Measurements from ENCODE around the gene AVPR2.

AVPR2 gene

DNA sequence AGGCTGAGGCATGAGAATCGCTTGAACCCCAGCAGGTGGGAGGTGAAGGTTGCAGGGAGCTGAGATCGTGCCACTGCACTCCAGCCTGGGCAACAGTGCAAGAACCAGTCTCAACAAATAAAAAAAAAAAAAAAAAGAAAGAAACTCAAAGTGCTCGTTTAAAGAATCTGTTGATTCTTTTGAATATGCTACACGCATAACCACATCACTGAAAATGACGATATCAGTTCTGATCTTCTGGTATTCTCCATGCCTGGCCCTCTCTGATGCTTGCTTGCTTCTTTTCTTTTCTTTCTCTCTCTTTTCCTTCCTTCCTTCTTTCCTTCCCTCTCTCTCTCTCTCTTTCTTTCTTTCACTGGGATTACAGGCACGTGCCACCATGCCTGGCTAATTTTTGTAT lies 7.3 kb downstream of the AVPR2 start:
- no peak for TF ChIP-seq EP300 (IDR thresholded peaks at IDR 0.05; ENCODE audit: borderline replicate concordance)
- TF ChIP-seq NFIC (IDR thresholded peaks at IDR 0.05), result no peak
- no peak for TF ChIP-seq TEAD4 (IDR thresholded peaks at IDR 0.05)
- no peak for TF ChIP-seq REST (IDR thresholded peaks at IDR 0.05; ENCODE audit: low read depth)
- no peak for TF ChIP-seq EGR1 (IDR thresholded peaks at IDR 0.05)
- no peak for TF ChIP-seq TAF1 (IDR thresholded peaks at IDR 0.05; ENCODE audit: low read depth)
- TF ChIP-seq MAX (IDR thresholded peaks at IDR 0.05), result no peak
- TF ChIP-seq CEBPB (IDR thresholded peaks at IDR 0.05), result no peak
- TF ChIP-seq ZBTB7A (IDR thresholded peaks at IDR 0.05; ENCODE audit: low read depth), result no peak
- TF ChIP-seq TCF12 (IDR thresholded peaks at IDR 0.05; ENCODE audit: low read depth), result no peak
- TF ChIP-seq CREB1 (IDR thresholded peaks at IDR 0.05; ENCODE audit: low read depth), result no peak
- TF ChIP-seq RAD21 (IDR thresholded peaks at IDR 0.05; ENCODE audit: low read depth), result no peak
- no peak for TF ChIP-seq FOXM1 (IDR thresholded peaks at IDR 0.05; ENCODE audit: borderline replicate concordance, low read depth)
- TF ChIP-seq USF1 (IDR thresholded peaks at IDR 0.05), result no peak
- TF ChIP-seq YY1 (IDR thresholded peaks at IDR 0.05; ENCODE audit: low read depth), result no peak

DNA sequence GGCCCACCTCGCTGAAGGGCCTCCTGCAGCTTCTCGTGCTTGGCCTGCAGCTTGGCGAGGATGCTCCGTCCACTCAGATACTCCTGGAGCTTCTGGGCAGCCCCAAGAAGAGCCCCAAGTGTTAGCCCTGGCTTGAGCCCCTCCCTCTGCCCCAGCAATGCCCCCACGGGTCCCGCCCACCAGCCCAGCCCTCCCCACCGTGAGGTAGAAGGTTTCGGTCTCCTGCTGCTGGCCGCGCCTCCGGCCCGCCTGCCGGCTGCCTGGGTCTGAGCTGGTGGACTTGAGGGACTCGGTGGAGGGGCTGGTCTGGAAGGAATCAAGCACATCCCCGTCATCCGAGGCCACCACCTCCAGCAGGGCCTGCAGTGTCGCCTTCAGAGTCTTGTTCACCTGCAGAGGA lies 8.7 kb downstream of the AVPR2 start:
- TF ChIP-seq EGR1 (IDR thresholded peaks at IDR 0.05) (no peak), USF1 (IDR thresholded peaks at IDR 0.05) (no peak), CEBPB (IDR thresholded peaks at IDR 0.05) (no peak), NFIC (IDR thresholded peaks at IDR 0.05) (no peak), FOXM1 (IDR thresholded peaks at IDR 0.05; ENCODE audit: borderline replicate concordance, low read depth) (no peak), CREB1 (IDR thresholded peaks at IDR 0.05; ENCODE audit: low read depth) (no peak), EP300 (IDR thresholded peaks at IDR 0.05; ENCODE audit: borderline replicate concordance) (no peak), REST (IDR thresholded peaks at IDR 0.05; ENCODE audit: low read depth) (no peak)

GRCh38 chrX:153913701-153914100 lies 9.2 kb downstream of the AVPR2 start:
- TF ChIP-seq USF1 (IDR thresholded peaks at IDR 0.05) (no peak), TAF1 (IDR thresholded peaks at IDR 0.05; ENCODE audit: low read depth) (no peak), CEBPB (IDR thresholded peaks at IDR 0.05) (no peak), REST (IDR thresholded peaks at IDR 0.05; ENCODE audit: low read depth) (no peak), TEAD4 (IDR thresholded peaks at IDR 0.05) (no peak), CREB1 (IDR thresholded peaks at IDR 0.05; ENCODE audit: low read depth) (no peak), MAX (IDR thresholded peaks at IDR 0.05) (no peak), NFIC (IDR thresholded peaks at IDR 0.05) (no peak), EP300 (IDR thresholded peaks at IDR 0.05; ENCODE audit: borderline replicate concordance) (no peak), FOXM1 (IDR thresholded peaks at IDR 0.05; ENCODE audit: borderline replicate concordance, low read depth) (no peak), YY1 (IDR thresholded peaks at IDR 0.05; ENCODE audit: low read depth) (no peak), RAD21 (IDR thresholded peaks at IDR 0.05; ENCODE audit: low read depth) (no peak), TCF12 (IDR thresholded peaks at IDR 0.05; ENCODE audit: low read depth) (no peak), ZBTB7A (IDR thresholded peaks at IDR 0.05; ENCODE audit: low read depth) (no peak), EGR1 (IDR thresholded peaks at IDR 0.05) (no peak)

GRCh38 chrX:153917869-153918268 lies 13.4 kb downstream of the AVPR2 start:
- TF ChIP-seq ZBTB7A (IDR thresholded peaks at IDR 0.05; ENCODE audit: low read depth) (no peak), USF1 (IDR thresholded peaks at IDR 0.05) (no peak), TCF12 (IDR thresholded peaks at IDR 0.05; ENCODE audit: low read depth) (no peak), EGR1 (IDR thresholded peaks at IDR 0.05) (no peak), CREB1 (IDR thresholded peaks at IDR 0.05; ENCODE audit: low read depth) (no peak), YY1 (IDR thresholded peaks at IDR 0.05; ENCODE audit: low read depth) (no peak), TAF1 (IDR thresholded peaks at IDR 0.05; ENCODE audit: low read depth) (no peak), REST (IDR thresholded peaks at IDR 0.05; ENCODE audit: low read depth) (no peak), TEAD4 (IDR thresholded peaks at IDR 0.05) (no peak), EP300 (IDR thresholded peaks at IDR 0.05; ENCODE audit: borderline replicate concordance) (no peak), FOXM1 (IDR thresholded peaks at IDR 0.05; ENCODE audit: borderline replicate concordance, low read depth) (no peak), CEBPB (IDR thresholded peaks at IDR 0.05) (no peak), NFIC (IDR thresholded peaks at IDR 0.05) (no peak), RAD21 (IDR thresholded peaks at IDR 0.05; ENCODE audit: low read depth) (no peak), MAX (IDR thresholded peaks at IDR 0.05) (no peak)

Data from Ishikawa (cell line).